GM18520 (cell line): ENCODE measurements around the gene ATP6V0C.
"Not testable (repeated sequence)": the region's sequence is repeated elsewhere in the genome, so short reads cannot be mapped to it uniquely, and the experiment has no call there.

Experiments
- ATAC-seq: cut with Tn5 transposase; IDR thresholded peaks from one replicate; pipeline ENCODE4 v1.9.1; 2021; ENCODE audit not compliant: unreplicated experiment

ATP6V0C gene

GRCh38 chr16:2527071-2527783 is 13.5 kb downstream of the ATP6V0C start:
- ATAC-seq: no peak

- ATAC-seq: no peak
These were observed 14.0 kb downstream of the ATP6V0C start for GRCh38 chr16:2527784-2528100.

GRCh38 chr16:2528161-2529060 is 14.7 kb downstream of the ATP6V0C start:
- ATAC-seq: no peak

- ATAC-seq: no peak
These were observed 15.5 kb downstream of the ATP6V0C start for GRCh38 chr16:2529061-2529931.

- ATAC-seq: no peak
These were observed 16.3 kb downstream of the ATP6V0C start for GRCh38 chr16:2529961-2530628.

- ATAC-seq: no peak
These were observed 17.0 kb downstream of the ATP6V0C start for GRCh38 chr16:2530629-2531318.

GRCh38 chr16:2531371-2531695 is 17.6 kb downstream of the ATP6V0C start, which contains the start of gene CEMP1:
TSS of gene CEMP1 (minus strand) at chr16:2531408. CDS start at chr16:2531073, 335 bp downstream.
- no peak for ATAC-seq

GRCh38 chr16:2531696-2532493 is 18.1 kb downstream of the ATP6V0C start:
- peak; percentile 80 for ATAC-seq

- ATAC-seq: no peak
These were observed 18.9 kb downstream of the ATP6V0C start for GRCh38 chr16:2532494-2533141.

- ATAC-seq: not testable (repeated sequence)
These were observed 19.5 kb downstream of the ATP6V0C start for GRCh38 chr16:2533142-2533755.

- ATAC-seq: no peak
These were observed 20.2 kb downstream of the ATP6V0C start for GRCh38 chr16:2533912-2534311.

- not testable (repeated sequence) for ATAC-seq
These were observed 20.6 kb downstream of the ATP6V0C start for GRCh38 chr16:2534335-2534734.

GRCh38 chr16:2535625-2536013 is 21.9 kb downstream of the ATP6V0C start:
- no peak for ATAC-seq

- ATAC-seq: peak; percentile 76
These were observed 24.0 kb downstream of the ATP6V0C start, which contains the start of gene PDPK1 for GRCh38 chr16:2537451-2538379. TSS of gene PDPK1 (plus strand) at chr16:2538021. CDS start at chr16:2538113, 92 bp downstream.

GRCh38 chr16:2539192-2539844 is 25.6 kb downstream of the ATP6V0C start:
- ATAC-seq: not testable (repeated sequence)

GRCh38 chr16:2539845-2540458 is 26.2 kb downstream of the ATP6V0C start:
- ATAC-seq: not testable (repeated sequence)
